IPS DF 4.7 (cell line): ENCODE results near the gene GPX6.
A peak's percentile ranks its signal among the peaks of the same experiment; 100 is the strongest.
"Not testable (repeated sequence)": the region's sequence is repeated elsewhere in the genome, so short reads cannot be mapped to it uniquely, and the experiment has no call there.

Experiments used
- DNase-seq: peaks from one replicate; pipeline ENCODE4 v3.0.0-alpha.2; 2013; ENCODE audit warnings: low spot score; ENCODE audit errors: extremely low read depth

Gene GPX6, protein sequence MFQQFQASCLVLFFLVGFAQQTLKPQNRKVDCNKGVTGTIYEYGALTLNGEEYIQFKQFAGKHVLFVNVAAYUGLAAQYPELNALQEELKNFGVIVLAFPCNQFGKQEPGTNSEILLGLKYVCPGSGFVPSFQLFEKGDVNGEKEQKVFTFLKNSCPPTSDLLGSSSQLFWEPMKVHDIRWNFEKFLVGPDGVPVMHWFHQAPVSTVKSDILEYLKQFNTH

DNA sequence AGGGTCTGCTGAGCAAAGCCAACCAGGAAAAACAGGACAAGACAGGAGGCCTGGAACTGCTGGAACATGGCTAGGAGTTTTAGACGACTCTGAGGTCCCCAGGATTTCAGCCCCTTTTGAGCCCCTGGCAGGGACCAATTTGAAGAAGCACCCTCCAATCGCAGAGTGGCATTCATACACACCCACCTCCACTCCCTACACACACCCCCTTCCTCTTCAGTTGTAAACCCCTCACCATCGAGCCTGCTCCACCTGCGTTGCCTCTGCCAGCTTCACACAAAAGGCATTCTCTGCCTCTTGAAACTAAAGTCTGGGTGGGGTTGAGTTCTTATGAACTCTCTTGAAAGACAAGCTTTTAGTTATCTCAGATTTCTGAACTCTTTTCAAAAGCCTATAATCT is at the start of gene GPX6:
Gene GPX6, minus strand, starts transcription at position 118 of the 400 bp plus-strand sequence. Its CDS starts 50 bp downstream, at position 68.
- no peak for DNase-seq

DNA sequence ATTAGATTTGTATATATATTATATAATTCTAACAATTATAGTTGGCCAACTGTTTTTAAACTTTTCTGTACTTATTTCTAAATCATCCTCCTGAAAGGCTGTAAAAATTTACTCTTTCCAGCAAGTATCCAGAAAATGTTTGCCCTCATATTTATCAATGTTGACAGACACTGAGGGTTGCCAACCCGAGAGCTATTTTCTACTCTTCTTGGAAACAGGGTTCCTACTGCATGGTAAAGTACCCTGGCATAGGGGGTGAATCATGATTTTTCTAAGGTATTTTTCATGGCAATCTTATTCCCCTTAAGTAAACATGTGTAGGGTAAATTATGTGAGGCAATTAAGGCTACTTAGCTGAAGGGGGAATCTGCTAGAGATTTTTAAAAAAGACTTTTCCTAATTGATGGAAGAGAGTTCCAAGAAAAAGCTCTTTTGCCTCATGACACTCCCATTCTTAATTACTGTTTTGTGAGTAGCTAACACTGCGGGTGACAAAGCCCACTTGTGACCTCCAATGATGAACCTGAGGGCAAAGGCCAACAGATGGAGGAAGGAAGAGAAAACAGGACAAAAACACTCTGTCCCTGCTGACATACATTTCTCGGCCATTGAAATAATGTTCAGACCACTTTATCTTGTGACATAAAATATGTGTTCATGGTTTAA is 48.0 kb upstream of the GPX6 start:
- no peak for DNase-seq

DNA sequence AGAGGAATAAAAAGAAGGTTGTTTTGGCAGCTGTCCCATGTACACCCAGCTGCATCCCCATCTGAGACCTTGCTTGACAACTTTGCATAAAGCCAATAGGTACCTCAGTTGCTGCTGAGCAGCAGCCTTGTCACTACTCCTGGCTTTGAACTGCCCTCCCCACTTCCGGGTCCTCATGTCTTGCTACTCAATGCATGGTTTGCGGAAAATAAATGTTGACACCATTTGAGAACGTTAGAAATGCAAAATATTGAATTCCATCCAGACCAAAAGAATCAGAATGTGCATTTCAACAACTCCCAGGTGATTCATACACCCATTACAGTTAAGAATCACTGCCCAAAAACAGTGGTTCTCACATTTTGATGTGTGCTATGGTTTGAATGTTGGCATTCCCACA is 43.0 kb upstream of the GPX6 start:
- DNase-seq, result no peak

DNA sequence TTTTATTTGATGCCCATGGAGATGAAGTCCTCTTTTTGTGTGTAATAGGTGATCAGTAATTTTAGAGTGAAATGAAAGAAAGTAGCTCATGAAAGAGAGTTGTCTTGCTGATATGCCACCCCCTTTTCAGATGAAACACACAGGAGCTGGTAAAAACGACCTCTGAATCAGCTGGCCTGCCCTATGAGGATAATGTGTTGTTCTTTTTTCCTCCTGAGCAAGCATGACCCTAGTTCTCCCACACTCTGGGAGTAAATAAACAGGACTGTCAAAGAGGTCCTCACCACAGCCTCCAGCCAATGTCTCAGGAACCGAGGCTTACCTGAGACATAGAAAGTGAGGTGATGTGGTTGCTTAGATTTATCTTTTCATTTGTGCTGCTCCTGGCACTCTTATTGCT is 39.5 kb upstream of the GPX6 start:
- DNase-seq, result no peak

DNA sequence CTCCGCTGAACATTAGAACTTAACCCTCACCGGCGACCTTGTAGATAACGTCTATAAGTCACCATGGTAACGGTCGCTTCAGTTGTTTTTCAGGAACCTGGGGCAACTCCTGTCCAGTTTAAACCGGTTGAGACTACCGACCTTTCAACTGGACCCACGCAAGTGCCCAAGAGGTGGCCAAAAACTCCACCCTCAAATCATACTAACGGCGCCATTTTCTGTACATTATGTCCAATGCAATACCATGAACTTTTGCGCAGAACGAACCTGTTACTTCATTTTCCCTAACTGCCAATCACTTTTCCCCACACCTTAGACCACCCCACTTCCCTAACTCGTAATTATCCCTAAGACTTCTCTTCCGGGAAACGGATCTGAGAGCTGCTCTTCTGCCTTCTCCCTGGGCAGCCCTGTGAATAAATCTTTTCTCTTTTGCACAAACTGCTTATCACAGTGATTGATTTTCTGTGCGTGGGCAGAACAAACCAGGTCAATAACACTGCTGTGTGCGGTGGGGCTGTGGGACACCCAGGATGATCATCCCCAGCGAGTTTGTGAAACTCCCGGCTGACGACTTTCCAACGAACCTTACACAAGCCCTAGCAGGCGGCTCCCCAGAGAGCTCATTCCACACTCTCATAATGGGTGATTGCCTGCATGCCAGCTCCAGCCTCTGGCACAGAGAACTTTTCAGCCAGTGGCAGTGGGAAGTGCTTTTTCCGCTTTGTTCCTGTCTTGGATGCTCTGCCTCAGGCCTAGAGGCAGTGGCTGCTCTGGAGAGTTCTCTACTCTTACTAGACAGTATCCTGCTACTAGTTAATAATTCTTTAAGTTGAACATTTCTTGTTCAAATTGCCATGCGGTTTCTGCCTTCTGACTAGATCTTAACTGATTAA is 38.6 kb upstream of the GPX6 start:
- DNase-seq, result no peak

DNA sequence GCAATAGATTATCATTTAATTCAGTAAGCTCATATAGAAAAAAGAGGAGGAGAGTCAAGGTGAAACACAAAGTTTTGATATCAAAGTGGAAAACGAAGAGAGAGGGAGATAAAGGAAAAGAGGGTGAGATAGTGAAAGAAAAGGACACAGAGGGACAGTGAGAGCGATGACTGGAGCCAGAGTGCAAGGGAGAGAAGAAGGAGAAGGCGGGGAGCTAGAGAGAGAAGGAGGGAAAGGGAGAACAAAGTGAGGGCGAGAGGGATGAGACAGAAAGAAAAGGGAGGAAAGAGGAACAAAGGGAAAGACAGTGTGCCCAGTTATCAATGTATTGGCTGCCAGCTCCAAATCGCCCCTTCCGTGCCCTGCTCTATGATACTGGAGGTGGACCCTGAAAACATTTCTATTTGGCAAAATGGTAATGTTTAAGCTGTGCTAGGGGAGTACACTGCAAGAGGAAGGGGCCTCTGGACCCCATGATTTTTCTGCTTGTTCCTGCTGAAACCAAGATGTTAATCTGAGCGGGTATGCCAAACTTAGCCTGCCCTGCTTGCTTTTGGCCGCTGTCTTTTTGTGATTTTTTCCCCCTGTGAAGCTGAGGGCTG is 37.9 kb upstream of the GPX6 start:
- no peak for DNase-seq

DNA sequence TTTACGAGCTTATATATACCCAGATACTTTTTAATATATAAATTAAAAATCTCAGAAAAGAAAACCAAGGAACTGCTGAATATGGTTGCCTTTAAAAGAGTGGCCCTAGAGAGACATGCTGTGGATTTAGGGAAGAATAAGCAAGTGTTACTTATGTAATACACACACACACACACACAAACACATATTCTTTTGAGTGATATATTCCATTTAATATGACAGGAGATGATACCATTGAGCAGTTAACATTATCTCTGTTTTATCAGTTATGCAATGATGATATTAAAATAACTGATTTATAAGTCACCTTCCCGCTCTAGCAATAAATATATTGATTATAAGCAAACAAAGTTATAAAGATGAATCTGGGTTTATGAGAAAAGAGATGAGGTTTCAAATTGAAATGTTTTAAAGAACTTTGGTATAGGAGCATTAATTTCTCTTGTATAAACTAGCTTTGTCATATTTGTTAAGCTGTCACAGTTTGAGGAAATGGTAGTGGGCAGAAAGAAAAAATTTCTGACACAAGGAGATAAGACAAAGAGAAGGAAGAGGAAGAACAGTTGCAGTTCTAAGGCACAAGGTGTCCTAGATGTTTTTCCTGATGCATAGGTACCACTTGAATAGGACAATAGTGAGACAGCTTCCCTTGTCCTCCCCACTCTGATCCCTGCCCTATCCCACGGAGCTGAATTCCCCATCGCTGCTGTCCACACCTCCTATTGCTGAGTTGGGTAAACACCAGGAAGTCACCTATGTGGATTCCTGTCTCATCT is 36.5 kb upstream of the GPX6 start:
- no peak for DNase-seq

DNA sequence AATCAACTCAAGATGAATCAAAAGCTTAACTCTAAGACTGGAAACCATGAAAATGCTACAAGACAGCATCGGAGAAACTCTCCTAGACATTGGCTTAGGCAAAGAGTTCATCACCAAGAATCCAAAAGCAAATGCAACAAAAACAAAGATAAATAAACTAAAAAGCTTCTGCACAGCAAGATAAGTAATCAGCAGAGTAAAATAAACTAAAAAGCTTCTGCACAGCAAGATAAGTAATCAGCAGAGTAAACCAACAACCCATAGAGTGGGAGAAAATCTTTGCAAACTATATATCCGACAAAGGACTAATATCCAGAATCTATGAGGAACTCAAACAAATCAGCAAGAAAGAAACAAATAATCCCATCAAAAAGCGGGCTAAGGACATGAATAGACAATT is 31.4 kb upstream of the GPX6 start:
- DNase-seq, result not testable (repeated sequence)

DNA sequence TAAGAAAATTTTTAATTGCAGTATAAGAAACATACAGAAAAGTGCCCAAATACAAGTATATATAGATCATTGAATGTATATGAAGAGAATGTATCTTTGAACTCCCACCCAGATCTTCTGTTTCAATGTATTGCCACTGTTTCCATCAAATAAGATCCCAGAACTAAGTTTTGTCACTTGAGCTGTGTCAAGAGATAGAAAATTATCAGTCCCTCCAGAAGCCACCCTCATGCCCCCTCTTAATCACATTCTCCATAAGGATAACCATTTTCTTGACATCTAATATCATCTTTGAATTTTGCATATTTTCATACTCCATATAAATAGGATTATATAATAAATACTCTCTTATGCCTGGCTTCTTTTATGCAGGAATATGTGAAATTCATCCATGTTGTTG is 30.4 kb upstream of the GPX6 start:
- no peak for DNase-seq

DNA sequence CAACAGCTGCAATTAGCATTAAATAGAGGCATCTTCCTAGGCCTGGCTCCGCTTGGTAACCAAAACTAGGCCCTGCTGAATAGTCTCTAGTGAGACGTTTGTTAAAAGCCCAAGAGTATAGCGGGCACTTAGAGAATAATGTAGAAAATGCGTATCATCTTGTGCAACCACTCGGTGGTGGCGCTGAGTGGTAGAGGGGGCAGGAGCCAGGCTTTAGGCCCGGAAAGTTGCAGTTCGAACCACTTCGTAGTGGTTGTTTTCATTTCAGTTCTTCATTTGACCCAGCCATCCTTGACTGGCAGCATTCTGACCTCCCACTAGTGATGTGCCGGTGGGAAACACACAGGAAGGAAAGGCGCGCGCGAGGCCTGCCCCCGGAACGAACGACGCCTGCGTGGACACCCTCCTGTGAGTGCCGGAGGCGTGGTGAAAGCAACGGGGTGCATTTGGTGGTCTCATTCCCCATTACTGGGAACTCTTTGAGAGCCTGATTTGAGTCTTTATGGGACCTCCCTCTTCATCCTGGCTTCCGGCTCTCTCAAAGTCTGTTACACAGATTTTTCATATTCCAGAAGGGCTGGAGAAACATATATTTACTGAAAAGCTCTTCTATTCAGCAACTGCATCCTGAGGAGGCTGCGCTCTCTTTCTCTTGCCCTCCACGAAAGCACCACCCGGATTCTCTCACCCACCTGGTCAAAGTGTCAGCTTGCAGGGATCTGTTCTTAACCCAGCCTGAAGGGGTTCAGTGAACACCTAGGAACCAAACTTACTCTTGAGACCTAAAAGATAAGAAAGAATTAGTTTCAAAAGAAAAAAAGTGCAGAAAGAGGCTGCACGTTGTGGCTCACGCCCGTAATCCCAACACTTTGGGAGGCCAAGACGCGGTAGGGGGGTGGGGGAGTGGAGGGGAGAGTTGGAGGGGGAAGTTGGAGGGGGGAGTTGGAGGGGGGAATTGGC is 28.3 kb upstream of the GPX6 start:
- no peak for DNase-seq

DNA sequence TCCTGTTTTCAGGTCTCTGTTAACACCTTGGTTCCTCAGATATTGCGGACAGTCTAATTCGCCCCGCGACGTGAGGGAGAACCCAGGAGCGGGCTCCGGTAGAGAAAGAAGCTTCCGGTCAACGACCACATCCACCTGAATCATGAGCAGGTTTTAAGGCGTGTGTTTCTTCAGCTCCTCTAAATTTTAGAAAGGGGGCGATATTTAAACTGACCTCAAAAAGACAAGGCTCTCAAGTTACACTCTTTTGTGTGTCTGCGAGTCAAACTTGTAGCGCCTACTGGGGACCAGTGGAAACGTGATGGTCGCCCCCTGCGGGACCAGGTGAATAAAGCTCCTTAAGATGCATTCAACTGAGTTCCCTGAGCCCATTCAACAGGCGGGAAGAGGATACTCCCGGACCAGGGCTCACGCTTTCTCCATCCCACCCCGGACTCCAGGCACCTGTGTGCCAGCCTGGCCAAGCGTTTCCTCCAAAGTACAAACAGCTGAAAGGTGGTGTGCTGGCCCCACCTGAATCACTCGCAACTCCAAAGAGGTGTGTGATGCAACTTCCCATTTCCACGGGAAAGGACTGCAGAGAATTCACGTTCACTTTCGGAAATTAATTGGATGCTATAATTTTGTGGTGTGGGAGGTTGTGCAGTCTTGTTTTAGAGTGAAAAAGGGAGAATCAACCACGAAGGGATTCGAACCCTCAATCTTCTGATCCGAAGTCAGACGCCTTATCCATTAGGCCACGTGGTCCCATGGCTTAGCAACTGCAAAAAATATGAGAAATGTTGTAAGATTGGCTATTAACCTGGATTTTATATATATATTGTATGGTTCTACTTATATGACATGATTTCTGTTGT is 27.1 kb upstream of the GPX6 start:
- peak; percentile 96 for DNase-seq

DNA sequence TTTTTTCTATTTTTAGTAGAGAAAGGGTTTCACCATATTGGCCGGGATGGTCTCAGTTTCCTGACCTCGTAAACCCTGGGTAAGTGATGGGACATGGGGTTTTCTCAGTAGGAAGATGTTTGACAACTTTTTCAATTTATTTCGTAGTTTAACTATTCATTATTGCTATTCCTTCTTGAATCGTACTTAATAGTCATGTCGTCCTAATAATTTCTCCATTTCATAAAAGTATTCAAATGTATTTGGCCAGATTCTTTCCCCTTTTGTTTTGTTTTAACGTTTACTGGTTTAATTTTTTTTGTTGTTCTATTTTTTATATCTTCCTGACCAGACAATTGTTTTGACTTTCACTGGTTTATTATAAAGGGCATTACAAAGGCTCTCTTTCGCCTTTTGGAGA is 26.4 kb upstream of the GPX6 start:
- no peak for DNase-seq

DNA sequence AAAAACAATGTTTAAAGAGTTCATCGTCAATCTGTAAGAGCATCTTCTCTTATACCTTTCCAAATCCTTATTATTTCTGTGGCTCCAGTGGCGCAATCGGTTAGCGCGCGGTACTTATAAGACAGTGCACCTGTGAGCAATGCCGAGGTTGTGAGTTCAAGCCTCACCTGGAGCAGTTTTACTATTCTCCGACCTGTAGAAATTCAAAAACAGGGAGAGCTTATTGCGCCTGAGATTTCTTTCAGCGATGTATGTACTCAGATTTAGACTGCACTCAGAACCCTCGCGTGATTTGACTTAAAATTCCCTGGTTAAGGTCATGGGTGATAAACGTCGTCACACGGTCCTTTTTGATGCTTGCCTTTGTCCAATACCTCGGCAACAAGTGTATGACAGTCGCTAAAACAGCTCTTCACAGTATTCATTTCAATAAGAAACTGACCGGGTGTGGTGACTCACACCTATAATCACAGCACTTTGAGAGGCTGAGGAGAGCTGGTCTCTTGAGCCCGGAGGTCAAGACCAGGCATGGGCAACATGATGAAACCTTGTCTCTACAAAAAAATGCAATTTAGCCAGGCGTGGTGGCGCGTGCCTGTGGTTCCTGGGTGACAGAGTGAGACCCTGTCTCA is 22.0 kb upstream of the GPX6 start:
- no peak for DNase-seq

DNA sequence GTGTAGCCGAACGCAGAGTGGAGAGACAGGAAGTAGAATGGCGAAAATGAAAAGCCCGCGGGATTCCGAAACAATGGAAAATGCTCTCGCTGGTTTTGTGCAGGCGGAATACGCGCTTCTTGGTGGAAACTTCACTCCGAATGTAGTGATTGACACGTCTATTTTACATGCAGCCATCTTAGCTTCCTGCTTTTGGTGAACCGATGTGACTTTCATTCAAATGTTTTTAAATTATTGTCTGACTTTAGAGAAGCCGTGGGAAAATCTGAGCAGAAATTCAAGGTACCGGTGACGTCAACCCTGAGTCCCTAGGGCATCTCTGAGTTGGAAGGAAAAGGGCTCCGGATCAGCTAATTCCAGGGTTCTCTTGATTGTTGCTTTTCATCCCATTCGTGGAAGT is 21.5 kb upstream of the GPX6 start:
- DNase-seq, result no peak

DNA sequence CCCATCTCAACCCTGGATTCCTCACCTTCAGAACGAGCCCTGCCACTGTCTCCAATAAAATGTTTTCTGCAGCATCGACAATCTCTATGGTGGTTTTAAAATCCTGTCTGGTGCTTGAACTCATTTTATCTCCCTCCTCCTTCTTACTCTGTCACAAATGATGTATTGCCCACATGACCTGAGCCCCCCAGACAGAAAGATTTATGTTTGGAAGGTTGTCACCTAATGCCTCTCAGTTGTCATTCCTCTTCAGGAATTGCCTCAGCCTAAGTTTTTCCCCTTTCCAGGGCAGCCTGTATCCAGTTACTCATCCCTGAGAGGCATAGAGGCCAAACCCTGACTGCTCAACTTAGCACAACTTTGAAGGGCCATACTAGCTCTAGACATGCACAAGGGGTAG is 19.3 kb upstream of the GPX6 start:
- DNase-seq, result no peak

DNA sequence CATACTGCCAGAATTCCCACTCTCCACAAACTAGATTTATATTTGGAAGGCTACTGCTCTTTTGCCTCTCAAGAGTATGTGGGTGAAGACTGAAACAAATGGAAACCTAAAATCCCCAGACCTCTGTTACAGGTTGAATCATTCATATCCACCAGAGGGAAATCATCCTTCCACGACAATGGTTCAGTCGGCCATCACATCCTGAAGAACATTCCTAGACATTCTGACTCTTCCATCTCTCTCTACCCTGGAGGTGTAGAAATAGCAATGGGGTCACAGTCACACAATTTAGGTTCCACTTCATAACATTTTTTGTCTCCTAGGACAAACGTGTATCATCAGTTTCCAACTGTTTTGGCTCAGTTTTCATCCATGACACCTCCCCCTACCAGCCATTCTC is 18.7 kb upstream of the GPX6 start:
- no peak for DNase-seq

DNA sequence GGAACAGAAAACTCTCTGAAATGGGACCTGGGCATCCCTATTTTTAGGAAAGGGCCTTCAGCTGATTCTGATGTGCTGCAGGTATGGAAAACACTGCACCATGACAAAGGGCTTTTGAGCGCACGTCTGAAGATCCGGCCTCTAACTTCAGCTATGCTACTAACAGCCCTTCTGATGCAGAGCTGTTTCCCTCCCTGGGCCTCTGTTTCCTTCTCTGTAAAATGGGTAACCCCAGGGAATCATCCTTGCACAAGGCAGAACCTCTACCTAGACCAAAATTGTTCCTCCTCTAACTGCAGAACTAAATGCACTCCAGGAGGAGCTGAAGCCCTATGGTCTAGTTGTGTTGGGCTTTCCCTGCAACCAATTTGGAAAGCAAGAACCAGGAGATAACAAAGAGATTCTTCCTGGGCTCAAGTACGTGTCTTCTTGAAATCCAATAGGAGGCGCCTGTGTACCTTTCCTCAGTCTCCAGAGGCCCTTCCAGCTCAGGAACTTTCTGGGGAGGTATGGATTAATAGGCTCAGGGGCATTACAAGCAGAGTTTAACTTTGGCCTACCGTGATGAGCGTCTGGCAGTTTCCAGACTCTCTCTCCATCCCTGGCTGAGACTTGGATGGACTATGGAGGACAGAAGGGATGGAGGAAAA is 16.0 kb upstream of the GPX6 start:
- no peak for DNase-seq

DNA sequence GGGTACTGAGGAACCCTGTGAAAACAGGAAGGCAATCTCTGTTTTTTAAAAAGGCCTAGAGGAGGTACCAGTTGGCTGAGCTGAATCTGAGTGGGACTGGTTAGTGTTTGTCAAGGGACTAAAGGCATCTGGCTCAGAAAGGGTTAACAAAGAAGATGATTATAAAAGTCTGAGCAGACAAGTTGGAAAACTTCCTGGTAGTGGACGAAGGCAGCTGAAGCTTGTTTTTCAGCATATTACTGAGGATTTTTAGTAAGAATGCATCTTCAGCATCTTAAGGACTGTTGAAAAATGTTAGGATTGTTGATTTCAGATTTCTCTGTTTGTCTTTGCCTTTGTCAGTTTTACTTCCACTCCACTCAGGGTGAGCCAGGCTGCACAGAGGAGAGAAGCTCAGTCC is 15.2 kb upstream of the GPX6 start:
- DNase-seq, result no peak
